DMS79 treated with DMSO at 0.1 percent for 48 hours (cell line): ENCODE results near the gene MTHFSD.
A peak's percentile ranks its signal among the peaks of the same experiment; 100 is the strongest.

Experiments used
- DNase-seq: peaks from one replicate; lab custom pipeline; 2025; lab: John Stamatoyannopoulos, UW

The MTHFSD gene

DNA sequence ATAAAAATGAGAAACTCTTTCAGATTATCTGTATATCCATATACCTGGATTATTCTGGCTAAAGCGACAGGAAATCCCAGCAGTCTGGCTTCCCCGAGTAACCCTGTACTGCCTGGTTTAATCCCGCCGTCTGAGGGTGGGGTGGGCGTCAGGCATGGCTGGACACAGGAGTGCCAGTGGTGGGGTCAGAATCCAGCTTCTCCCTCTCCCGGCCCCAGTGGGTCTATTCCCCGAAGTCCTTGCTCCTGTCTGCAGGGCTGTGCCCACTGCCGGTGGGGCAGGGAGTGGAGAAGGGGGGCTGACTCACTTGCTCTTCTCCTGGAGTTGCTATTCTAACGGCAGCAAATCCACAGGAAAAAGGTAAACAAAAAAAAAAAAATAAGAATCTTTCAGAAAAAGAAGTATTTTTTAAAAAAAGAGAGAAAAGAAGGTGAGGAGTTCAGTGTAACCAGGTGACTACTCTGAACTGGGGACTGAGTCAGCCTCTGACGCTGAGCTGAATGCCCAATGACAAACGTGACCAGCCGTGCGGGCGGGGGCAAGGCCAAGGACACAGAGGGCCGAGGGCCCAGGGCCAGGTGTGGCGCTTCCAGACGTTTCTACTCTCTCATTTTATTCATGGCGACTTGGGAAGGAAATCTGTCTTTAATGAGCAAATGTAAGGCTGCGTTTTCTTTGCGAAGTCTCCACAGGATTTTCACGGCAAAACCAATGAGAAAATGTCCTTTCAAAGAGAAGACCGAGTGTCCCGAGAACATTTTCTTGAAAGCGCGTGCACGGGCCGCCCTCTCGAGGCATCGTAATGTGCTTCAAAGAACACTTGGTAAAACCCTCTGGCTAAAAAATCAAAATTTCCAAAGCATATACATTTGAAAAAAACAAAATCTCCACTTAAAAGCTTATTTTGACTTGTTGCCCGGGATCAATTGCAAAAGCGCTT is 24.5 kb downstream of the MTHFSD start:
- no peak for DNase-seq

DNA sequence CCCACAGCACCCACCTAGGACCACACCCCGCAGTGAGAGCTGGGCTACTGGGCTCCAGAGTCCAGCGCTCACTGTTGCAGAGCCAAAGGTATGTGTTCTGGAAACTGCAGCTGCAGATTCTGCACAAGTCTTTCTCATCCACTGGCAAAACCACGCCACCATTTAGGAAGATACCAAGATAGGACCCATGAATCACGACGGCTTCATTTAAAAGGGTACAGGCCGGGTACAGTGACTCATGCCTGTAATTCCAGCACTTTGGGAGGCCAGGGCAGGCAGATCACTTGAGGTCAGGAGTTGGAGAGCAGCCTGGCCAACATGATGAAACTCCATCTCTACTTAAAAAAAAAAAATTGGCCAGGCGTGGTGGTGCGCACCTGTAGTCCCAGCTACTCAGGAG is 25.9 kb downstream of the MTHFSD start:
- no peak for DNase-seq

GRCh38 chr16:86528061-86528929 is 26.7 kb downstream of the MTHFSD start:
- DNase-seq: no peak

- DNase-seq: no peak
Measured at GRCh38 chr16:86527366-86527765, 27.7 kb downstream of the MTHFSD start.

GRCh38 chr16:86525696-86526095 is 29.3 kb downstream of the MTHFSD start:
- DNase-seq: no peak

DNA sequence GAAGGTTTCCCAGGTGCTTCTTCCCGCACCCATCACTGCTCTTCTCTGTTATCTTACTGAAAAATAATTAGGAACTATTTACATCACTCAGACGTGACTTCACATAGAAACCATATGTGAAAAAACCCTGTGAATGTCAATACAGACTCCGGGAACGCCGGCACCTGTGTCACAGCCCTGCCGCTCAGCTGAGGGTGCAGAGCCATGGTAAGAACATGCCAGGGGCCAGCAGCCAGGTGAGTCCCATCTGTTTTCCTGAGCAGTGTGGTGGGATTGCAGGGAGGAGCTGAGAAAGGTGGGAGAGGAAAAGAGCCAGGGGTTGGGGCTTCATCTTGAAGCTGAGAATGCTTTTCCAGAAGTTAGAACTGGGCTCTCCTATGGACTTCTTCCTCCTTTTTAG is 31.0 kb downstream of the MTHFSD start:
- DNase-seq: no peak

DNA sequence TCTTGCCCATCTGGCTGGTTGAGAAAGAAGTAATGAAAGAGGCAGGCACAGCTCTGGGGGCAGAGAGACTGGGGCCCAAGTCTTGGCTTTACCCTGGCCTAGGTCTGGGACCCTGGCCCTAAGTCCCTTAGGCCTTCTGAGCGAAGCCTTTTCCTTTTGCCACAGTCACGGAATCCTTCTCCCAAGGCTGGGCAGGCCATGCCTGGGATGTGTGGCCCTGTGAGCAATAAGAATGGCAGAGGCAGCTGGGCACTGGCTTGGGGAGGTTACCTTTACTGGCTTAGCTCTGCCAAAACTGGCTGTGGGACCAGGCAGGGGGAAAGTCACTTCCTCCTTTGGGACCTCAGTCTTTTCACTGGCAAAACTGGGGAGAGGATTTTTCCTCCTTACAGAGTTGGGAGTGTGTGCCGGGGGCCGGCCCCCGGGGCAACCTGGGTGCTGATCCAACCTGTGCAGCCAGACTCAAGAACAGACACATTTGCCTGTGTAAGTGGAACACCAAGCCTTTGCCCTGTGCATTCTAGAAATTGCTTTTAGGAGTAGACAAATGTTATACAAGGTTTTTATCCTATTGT is 31.8 kb downstream of the MTHFSD start:
- no peak for DNase-seq

DNA sequence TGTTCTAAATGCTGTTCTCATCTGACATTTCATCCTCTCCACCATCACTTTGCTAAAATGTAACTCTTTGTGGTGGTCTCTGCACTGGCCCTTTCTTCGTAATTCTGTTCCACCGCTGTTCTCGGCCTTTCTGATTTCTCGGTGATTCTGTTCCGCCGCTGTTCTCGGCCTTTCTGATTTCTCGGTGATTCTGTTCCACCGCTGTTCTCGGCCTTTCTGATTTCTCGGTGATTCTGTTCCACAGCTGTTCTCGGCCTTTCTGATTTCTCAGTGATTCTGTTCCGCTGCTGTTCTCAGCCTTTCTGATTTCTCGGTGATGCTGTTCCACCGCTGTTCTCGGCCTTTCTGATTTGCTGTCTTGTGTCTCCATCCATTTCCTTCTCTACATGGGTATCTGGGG is 32.4 kb downstream of the MTHFSD start:
- DNase-seq: no peak

GRCh38 chr16:86521236-86522197 is 33.5 kb downstream of the MTHFSD start:
- no peak for DNase-seq

DNA sequence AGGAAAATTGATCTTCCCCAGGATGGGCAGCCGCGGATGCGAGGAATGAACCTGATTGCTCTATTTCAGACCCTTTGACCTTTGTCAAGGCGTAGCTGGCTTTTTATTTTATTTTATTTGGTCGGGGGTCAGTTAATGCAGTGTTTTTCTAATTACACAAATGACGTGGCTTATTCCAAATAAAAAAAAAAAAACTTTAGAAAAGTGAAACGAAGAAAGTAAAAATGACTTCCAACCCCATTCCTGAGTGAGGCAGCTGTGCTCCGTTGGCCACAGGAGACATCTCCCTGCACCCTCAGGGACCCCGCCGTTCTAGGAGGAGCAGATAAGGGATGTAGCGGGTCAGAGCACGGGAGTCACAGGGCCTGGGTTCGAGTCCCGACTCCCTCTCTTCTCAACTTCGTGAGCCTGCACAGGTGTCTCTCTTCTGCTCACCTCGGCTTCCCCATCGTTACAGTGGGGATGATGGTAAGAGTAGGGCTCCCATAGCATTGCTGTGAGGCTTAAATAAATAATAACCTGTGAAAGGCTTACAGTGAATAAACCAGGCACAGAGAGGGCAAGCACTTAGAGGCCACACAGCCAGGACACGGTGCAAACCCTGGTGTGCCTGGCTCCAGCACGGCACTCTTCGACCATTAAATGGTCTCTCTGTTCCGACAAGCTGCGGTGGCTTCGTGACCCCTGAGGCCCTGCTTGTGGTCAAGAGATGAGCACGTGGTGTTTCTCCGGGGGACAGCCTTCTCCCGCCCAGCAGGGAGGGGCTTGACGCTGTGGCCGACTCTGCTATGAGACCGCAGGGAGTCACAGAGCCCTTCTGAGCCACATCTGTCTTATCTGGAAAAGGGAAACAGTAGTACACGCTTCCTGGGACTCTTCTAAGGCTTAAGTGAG is 34.5 kb downstream of the MTHFSD start:
- no peak for DNase-seq

DNA sequence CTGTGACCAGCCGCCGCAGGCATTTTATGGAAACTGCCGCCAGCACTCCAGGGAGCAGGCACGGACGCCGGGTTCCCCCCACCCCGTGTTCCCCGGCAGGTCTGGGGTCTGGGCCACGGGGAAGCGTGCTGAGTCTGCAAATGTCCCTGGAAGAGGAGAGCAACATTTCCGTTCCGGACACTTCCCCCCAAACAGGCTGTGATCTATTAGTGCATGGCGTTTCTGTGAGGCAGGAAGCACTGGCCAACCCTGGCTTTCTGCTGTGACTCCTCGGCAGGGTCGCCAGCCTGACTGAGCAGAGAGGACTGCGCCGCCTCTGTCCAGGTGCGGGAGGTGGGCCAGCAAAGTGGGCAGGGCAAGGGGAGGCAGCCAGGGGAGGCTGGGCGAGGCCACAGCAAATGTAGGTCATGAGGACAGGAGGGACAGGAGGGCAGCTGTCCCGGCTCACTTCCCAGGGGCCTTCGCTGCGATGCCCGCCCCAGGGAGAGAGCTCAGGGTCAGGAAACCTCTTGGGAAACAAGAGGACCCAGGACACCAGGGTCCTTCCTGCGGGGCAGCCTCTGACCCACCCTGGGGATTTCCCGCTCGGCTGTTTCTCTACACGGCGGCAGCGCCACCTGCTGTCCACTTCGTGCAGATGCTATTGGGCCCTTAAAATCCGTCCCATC is 35.3 kb downstream of the MTHFSD start:
- DNase-seq: peak; percentile 37

DNA sequence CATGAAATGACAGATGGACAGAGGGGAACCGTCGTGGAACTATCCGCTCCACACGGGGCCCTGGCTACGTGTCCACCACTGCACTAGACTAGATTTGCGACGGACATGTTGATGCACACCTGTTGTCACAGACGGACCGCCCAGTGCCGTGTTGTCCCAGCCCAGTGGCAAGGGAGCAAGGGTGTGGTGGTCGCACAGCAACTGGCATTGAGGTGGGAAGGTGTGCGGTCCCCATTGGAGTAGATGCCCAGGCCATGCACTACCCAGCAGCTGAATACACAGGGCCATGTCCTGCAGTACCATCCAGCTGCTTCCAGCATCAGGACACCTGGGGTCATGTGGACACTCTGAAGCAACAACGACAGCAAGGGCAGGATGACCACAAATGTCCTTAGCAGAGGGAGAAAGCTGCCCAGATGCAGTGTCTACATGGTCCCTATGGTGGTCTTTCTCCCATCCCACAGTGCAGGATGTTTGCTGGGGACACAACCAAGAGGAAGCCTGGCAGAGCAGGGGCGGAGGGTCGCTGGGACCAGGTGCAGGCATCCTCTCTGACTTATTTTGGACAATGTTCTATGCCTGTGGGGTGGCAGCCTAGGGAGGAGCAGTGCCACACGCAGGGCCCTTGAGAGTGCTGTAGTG is 35.9 kb downstream of the MTHFSD start:
- no peak for DNase-seq

- DNase-seq: peak; percentile 28
Measured at GRCh38 chr16:86517652-86518258, 37.3 kb downstream of the MTHFSD start.

DNA sequence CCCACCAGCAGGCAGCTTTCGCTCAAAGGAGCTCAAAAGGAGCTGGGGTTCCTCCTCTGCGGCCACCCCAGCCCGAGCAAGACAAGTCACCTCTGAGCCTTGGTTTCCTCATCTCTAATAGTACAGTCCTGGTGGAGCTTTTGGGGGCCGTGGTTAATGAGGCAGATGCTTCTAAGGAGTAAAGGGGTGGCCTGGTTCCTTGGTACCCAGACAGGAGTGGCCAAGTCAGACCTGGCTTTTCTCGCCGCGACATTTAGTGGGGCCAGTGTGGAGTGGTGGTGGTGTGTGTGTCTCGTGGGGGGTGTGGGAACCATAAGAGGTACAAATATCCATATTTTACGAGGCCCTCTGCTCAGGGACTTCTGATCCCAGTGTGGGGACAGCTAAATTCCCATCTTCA is 38.0 kb downstream of the MTHFSD start:
- no peak for DNase-seq

DNA sequence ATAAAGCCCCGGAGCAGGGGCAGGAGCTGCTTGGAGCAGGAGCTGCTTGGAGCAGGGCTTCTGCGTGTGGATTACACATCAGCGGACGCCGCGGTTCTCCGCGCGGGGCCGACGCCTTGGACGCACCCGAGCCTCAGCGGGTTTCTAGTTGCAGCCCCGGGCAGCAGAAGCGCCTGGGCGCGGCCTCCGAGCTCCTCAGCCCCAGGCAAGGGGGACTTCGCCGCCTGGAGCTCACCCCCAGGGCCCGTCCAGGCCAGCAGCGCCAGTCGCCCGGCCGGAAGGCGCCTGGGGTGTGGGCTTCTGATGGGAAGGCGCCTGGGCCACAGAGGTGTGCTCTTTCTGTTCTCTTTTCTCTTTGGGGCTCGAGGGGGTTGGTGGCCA is 38.4 kb downstream of the MTHFSD start:
- DNase-seq: no peak

DNA sequence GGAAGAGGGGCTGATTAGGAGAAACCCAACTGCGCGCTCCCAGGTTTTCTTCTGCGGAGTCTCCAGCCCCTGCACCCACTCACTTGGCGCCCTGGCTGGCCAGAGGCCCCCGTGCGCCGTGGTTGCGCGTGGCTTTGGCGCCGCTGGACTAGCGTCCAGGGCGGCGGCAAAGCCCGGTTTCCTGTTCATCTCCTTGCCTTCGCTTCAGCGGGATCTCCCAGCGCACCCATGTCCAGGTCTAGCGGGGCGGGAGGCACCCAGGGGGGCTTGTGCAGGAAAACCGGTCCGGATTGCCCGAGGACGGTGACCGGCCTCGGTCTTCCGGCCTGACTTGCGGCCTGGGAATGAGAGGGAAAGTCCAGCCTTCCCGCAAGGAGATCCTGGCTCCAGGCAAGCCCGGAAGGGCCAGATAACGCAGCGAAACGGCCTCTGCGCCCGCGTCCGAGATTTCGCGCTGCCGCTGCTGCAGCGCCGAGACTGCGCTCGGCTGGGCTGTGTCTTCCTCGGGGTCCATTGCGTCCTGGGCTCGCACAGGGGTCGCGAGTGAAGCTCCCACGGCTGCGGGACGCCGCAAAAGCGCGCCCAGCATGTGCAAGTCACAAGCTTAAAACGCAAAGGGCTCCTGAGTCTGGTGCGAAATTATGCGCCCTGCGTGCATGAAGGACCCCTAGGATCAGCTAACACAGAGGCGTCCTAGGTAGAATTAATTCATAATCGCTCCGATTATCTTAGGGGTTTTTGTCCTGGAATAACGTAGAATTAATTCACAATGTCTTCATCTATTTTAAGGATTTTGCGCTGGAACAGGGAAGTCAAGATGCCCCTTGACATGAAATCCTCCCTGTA is 39.0 kb downstream of the MTHFSD start:
- no peak for DNase-seq

- no peak for DNase-seq
Measured at GRCh38 chr16:86515413-86515776, 39.6 kb downstream of the MTHFSD start.
